GDM1 (cell line): ENCODE data around the gene C8B.

Source experiments
- DNase-seq: peaks from one replicate; lab custom pipeline; 2025; lab: John Stamatoyannopoulos, UW

C8B gene

DNA sequence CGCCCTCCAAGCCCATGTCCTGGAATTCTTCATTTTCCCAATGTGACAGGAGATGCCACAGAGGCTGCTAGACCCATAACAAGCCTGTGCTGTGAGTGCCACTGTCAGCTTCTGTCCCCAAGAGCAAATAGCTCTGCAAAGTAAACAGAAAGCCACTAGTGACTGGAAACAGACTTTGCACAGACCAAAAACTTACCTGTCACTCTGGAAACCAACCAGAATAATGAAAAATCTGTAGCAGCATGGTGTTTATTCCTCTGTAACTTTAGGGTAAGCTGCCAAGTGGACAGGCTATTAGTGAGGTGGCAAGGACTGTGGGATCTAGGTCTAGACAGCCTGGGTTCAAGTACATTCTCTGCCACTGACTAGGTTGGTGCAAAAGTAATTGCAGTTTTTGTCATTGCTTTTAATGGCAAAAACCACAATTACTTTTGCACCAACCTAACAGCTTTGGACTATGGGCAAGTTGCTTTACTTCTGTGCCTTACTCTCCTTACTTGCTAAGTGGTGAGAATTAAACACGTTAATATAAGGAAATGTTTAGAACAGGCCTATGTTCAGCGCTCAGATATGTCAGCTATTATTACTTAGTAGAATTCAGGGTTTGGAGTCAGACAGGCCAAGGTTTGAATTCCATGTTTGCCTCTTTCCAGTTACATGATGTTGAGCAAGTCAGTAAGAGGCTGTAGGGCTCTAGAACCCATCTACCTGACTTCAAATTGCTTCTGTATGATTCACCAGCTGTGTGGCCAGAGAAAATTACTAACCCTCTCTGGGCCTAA lies at the start of gene C8B:
Gene C8B, minus strand, starts transcription at position 100 of the 782 bp plus-strand sequence. Its CDS starts 67 bp downstream, at position 33.
- no peak for DNase-seq

DNA sequence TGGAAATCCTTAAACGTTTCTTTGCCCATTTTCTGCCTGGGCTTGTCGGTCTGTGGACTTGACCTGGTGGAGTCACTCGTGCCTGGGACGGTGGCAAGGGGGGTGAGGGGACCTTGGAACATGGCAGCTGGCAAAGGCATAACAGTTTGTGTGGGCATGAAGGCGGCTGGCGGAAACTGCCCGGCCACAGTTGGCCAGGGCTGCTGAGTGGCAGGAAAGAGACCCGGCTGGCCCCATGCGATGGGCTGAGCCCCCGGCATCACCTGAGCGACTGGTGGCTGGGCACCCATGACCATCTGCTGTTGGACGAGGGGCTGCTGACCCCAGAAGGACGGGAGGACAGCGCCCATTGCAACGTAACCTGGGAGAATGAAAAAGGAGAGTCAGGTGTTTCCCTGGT lies 49.3 kb upstream of the C8B start:
- no peak for DNase-seq

GRCh38 chr1:57013522-57013921 lies 47.7 kb upstream of the C8B start:
- no peak for DNase-seq

DNA sequence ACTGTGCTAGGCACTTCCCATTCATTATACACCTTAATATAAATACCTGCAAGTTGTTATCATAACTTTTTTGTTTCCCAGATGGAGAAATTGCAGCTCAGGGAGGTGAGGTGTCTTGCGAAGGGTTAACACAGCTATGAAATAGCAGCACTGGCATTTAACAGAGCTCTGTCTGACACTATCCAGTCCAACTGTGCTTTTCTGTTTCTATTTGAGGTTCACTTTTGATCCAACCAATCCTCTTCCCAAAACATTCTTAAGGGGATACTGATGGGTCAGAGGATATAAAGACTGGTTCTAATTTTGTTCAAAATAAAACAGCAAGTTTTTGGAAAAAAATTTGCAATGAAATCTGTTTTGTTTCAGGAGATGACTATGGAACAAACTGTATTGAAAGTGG lies 46.5 kb upstream of the C8B start:
- DNase-seq: no peak

DNA sequence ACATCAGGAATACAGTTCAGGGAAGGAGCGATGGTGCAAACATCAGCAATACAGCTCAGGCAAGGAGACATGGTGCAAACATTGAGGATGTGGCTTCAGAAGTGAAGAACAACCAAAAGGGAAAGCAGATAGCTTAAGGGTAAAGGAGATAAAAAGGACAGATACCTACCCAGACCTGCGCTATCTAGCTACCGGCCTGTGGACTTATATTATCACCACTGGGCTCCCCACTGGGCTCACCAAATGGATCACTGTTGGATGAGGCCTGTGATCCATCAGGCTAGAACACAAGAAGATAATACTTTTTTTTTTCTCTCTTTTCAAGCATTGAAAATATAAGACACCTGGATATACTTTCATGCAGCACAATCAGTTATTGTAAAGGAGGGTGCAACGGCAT lies 44.7 kb upstream of the C8B start:
- no peak for DNase-seq

GRCh38 chr1:57007948-57008347 lies 42.1 kb upstream of the C8B start:
- DNase-seq: no peak

GRCh38 chr1:57007472-57007871 lies 41.7 kb upstream of the C8B start:
- DNase-seq: no peak

DNA sequence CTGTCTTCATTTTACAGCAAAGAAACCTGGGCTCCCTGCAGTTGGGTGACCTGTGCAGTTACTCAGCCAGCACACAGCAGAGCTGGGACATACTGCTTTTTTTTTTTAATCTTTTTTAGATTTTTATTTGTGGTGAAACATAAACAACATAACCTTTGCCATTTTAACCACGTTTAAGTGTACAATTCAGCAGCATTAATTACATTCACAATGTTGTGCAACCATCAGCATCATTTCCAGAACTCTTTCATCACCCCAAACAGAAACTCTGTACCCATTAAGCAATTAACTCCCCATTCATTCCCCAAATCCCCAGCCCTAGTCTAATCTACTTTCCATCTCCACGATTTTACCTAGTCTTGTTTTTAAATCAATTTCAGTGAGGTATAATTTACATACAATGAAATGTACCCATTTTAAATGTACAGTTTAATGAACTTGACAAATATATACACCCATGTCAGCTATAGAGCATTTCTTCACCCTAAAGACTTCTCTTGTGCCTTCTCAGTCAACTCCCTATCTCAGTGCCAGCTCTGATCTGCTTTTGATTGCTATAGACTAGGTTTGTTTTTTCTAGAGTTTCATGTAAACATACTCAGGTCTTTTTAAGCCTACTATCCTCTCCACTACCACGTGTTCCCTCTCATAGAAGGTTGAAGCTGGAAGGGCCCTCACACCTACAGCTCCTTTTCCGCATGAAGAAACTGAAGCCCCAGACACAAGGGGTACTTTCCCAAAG lies 37.8 kb upstream of the C8B start:
- no peak for DNase-seq

- DNase-seq: no peak
Observed at GRCh38 chr1:56995414-56996100, 29.7 kb upstream of the C8B start.

GRCh38 chr1:56993475-56993874 lies 27.7 kb upstream of the C8B start:
- no peak for DNase-seq

GRCh38 chr1:56992318-56993125 lies 26.7 kb upstream of the C8B start:
- DNase-seq: no peak

DNA sequence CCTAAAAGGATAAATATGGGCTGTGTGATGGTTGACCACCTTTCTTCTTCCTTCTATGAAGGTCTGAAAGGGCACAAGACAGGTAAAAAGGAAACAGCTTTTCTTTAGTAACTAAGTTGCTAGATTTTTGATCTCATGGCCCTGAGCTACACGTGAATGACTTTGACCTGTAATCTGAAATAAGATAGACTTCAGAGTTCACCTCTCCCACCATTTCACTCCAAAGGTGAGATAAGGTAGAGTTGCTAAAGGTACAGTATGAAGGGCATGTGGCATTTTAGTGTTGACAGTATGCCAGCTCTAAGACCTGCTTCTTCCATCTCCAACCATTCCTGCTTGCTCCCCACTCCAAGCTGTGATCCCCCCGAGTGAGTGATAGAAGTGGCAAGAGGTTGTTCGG lies 25.8 kb upstream of the C8B start:
- DNase-seq: no peak

GRCh38 chr1:56986397-56986796 lies 20.6 kb upstream of the C8B start:
- DNase-seq: no peak

DNA sequence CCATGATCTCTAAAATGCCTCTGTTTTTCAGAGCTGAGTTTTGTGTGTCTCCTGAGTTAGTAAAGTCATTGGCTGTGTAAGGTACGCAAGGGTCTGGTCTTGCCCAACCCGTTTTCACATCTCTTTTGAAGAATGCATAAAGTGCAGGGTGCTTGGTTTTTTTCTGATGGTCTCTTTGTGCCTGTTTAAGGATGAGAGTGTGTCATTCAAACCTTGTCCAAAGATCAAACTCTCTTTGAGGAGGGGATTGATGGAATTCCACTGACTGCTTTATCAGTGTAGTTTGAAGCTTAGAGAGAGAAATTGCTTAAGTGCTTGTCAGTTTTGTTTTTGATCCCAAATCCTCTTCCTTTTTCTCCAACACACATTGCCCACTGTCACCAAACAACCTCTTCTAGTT lies 20.0 kb upstream of the C8B start:
- no peak for DNase-seq

DNA sequence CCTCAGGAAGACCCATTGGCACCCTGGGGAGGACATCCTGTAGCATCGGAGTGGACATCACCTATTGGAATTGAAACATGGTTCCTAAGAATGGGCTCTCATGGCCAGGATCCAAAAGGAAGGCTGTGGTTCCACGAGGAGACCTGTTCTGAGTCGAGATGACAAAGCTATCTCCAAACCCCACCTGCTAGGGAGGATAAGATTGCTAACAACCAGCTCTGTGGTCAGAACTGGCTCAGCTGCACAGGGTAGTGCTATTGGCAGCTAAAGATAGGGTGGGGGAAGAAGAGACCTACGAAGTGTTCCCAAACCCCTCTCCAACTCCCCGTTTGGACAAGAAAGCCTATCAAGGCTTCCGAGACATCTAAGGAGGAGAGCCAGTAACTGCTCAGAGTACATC lies 17.7 kb upstream of the C8B start:
- DNase-seq: no peak

DNA sequence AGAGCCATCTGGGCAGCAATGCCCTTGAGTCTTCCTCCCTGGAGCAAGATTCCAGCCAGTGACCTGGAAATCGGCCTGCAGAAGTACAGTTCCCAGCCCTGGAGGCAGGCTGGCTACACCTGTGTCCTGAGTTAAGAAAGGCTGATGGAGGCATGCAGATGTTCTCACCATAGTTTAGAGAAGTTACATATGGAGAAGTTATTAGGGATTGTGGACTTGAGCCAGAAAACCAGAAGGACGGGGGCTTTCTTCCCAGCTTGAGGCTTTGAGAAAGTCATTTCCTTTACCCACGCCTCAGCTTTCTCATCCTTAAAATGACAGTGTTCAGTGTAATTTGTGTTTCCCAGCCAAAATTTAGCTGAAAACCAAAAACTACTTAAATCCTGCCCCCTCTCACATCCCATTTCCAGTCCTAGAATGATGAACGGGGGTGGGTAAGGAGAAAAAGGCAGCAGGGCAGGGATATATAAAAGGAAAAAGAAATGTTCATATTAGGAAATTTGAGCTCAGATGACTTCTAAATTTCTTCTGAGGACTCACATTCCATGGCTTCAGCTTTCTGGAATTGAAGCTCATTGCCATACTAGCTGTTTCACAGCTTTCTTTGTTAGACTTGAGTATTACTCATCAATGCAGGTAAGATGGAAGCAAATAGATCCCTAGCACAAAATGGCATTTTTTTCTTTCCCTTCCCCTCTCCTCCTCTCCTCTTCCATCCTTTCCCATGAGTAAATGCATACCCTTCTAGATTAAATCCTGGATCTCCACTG lies 14.4 kb upstream of the C8B start:
- DNase-seq: no peak

- DNase-seq: no peak
Observed at GRCh38 chr1:56978819-56979218, 13.0 kb upstream of the C8B start.

DNA sequence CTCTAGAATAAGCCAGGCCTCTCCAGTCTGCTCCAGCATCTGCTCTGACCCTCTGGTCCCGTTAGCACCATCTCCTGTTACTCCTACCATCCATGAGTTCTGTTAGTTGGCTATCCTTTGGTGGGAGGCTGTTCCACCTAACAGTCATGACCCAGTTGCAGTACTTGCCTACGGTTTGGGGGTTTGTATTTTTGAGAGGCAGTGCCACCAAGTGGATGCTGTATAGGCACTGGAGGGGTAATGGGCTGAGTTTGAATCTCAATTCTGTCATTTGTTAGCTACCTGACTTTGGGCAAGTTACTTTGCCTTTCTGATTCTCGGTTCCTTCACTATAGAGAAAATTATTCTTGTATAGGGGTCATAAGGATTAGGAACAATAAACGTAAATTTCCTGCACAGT lies 12.1 kb upstream of the C8B start:
- DNase-seq: no peak

GRCh38 chr1:56975446-56975845 lies 9.6 kb upstream of the C8B start:
- no peak for DNase-seq

DNA sequence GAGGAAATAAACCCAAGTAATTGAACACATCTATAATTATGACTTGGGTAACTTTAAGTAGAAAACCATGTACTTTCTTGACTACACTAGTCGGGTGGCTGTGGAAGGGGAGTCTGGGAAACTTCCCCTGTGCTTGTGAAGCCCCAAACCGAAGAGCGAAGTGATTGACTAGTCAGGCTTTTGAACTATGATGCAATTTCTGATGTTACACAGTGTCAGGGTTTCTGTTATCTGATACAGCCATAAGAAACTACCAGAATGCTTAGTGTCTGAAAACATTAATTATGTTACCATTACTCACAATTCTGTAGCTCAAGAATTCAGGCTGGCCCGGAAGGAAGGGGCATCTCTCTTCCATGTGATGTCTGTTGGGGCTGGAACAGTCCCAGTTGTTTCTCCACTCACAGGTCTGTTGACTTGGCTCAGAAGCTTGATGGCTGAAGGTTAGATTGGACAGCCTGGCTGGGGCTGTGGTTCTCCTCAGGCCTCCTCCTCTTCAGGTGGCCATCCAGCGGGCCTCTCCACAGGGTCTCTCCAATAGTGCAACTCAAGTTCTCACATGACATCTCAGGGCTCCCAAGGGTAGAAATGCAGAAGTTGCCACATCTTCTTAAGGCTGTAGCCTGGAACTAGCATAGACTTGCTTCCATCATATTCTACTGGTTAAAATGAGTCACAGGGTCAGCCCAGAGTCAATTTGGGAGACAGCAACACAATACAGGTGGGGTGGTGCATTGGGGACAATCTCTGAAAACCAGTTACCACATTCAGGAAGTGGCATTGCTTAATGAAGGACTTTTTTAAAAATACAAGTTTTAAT lies 8.3 kb upstream of the C8B start:
- no peak for DNase-seq

GRCh38 chr1:56972976-56973375 lies 7.2 kb upstream of the C8B start:
- no peak for DNase-seq
